ENCODE results near the gene MLF2. TPM values are rescaled to one million over a fixed set of nuclear protein-coding genes. Genes with fewer than 3 reads are reported as not detected.
A peak's percentile ranks its signal among the peaks of the same experiment; 100 is the strongest.

The MLF2 gene
- polyA plus RNA-seq, 1 donor from 2014 or later: 134 TPM

DNA sequence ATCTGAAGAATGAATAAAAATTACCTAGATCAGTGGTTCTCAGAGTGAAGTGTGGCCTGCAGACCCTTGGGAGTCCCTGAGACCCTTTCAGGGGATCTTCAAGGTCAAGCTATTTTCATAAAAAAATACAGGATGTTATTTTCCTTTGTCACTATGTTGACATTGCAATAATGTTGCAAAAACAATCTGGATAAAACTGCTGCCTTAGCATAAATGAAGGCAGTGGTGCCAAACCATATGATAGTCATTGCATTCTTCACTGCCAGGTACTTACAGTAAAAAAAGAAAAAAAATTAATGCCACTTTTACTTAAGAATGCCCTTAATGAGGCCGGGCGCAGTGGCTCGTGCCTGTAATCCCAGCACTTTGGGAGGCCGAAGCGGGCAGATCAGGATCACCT is 34.4 kb upstream of the MLF2 start:
- Histone ChIP-seq H4K20me1 (ENCODE audit: insufficient read depth) (no peaks in the 10 kb centered on the region), H3F3A (ENCODE audit: insufficient read depth, low read length, poor library complexity, severe bottlenecking) (no peaks in the 10 kb centered on the region), H3K9me3 (ENCODE audit: low read length) (no peaks in the 10 kb centered on the region), H3K4me2 (ENCODE audit: low read length) (no peak overlapping the region), H3K36me3 (ENCODE audit: insufficient read depth, low read length) (no peaks in the 10 kb centered on the region), H2AFZ (ENCODE audit: low read depth, low read length) (no peak overlapping the region), H3K79me2 (replicated peaks; ENCODE audit: insufficient read depth, low read length) (no peaks in the 10 kb centered on the region), H3K4me3 (ENCODE audit: low read length) (no peak overlapping the region), H3K9me2 (ENCODE audit: insufficient read depth, low read length) (no peaks in the 10 kb centered on the region), H3K9ac (ENCODE audit: low read length) (no peak overlapping the region), H3K27ac (ENCODE audit: low read length) (peak overlapping the region; percentile 30), H3K27me3 (ENCODE audit: insufficient read depth, low read depth, low read length) (no peaks in the 10 kb centered on the region)
- TF ChIP-seq EZH2 (IDR thresholded peaks at IDR 0.05; ENCODE audit: borderline replicate concordance, insufficient read depth, low read length, poor library complexity, severe bottlenecking): no peak
- TF ChIP-seq, protein P1, sequence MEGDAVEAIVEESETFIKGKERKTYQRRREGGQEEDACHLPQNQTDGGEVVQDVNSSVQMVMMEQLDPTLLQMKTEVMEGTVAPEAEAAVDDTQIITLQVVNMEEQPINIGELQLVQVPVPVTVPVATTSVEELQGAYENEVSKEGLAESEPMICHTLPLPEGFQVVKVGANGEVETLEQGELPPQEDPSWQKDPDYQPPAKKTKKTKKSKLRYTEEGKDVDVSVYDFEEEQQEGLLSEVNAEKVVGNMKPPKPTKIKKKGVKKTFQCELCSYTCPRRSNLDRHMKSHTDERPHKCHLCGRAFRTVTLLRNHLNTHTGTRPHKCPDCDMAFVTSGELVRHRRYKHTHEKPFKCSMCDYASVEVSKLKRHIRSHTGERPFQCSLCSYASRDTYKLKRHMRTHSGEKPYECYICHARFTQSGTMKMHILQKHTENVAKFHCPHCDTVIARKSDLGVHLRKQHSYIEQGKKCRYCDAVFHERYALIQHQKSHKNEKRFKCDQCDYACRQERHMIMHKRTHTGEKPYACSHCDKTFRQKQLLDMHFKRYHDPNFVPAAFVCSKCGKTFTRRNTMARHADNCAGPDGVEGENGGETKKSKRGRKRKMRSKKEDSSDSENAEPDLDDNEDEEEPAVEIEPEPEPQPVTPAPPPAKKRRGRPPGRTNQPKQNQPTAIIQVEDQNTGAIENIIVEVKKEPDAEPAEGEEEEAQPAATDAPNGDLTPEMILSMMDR (IDR thresholded peaks at IDR 0.05; ENCODE audit: poor library complexity, severe bottlenecking): no peak
- TF ChIP-seq MXI1 (conservative IDR thresholded peaks at IDR 0.05; ENCODE audit: poor library complexity, severe bottlenecking): no peak
- TF ChIP-seq, protein P2, sequence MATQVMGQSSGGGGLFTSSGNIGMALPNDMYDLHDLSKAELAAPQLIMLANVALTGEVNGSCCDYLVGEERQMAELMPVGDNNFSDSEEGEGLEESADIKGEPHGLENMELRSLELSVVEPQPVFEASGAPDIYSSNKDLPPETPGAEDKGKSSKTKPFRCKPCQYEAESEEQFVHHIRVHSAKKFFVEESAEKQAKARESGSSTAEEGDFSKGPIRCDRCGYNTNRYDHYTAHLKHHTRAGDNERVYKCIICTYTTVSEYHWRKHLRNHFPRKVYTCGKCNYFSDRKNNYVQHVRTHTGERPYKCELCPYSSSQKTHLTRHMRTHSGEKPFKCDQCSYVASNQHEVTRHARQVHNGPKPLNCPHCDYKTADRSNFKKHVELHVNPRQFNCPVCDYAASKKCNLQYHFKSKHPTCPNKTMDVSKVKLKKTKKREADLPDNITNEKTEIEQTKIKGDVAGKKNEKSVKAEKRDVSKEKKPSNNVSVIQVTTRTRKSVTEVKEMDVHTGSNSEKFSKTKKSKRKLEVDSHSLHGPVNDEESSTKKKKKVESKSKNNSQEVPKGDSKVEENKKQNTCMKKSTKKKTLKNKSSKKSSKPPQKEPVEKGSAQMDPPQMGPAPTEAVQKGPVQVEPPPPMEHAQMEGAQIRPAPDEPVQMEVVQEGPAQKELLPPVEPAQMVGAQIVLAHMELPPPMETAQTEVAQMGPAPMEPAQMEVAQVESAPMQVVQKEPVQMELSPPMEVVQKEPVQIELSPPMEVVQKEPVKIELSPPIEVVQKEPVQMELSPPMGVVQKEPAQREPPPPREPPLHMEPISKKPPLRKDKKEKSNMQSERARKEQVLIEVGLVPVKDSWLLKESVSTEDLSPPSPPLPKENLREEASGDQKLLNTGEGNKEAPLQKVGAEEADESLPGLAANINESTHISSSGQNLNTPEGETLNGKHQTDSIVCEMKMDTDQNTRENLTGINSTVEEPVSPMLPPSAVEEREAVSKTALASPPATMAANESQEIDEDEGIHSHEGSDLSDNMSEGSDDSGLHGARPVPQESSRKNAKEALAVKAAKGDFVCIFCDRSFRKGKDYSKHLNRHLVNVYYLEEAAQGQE (IDR thresholded peaks at IDR 0.05; ENCODE audit: borderline replicate concordance): no peak
- no peak for TF ChIP-seq RAD21 (conservative IDR thresholded peaks at IDR 0.05)
- TF ChIP-seq POLR2AphosphoS5 (IDR thresholded peaks at IDR 0.05): no peak
- no peak for TF ChIP-seq SMC3 (conservative IDR thresholded peaks at IDR 0.05; ENCODE audit: poor library complexity)
- TF ChIP-seq EP300 (conservative IDR thresholded peaks at IDR 0.05; ENCODE audit: poor library complexity, severe bottlenecking): no peak
- no peak for TF ChIP-seq TAF1 (IDR thresholded peaks at IDR 0.05; ENCODE audit: low read depth)

DNA sequence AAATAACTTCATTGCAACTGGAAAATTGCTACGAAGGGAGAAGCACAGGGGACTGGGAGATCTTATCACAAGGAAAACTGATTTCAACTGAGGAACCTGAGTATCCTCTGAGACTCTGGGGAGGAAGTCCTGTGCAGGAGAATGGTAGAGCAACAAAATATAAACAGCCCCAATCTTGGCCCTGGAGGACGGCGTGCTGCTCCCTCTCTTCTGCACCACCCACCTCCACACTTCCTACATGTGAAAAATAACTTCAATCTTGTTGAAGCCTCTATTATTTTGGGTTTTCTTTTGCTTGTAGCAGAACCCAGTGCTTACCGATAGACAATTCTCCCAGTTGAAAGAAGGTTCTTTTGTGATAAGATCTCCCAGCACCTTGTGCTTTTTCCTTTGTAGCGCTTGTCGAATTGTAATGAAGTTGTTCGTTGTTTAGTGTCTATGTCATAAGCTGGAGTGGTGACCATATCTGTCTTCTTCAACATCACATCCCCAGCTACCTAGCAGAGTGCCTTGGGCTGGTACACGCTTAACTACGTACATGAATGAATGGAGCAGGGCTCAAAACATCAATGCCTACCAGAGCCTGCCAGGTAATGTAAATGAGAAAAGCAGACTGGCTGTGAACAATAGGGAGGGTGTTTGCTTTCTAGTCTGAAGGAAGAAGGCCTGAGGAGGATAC is 33.6 kb upstream of the MLF2 start:
- Histone ChIP-seq H3K4me3 (ENCODE audit: low read length) (no peak overlapping the region), H3K9me2 (ENCODE audit: insufficient read depth, low read length) (no peaks in the 10 kb centered on the region), H3F3A (ENCODE audit: insufficient read depth, low read length, poor library complexity, severe bottlenecking) (no peaks in the 10 kb centered on the region), H3K4me2 (ENCODE audit: low read length) (no peak overlapping the region), H3K9ac (ENCODE audit: low read length) (no peak overlapping the region), H3K27me3 (ENCODE audit: insufficient read depth, low read depth, low read length) (no peaks in the 10 kb centered on the region), H4K20me1 (ENCODE audit: insufficient read depth) (no peaks in the 10 kb centered on the region), H3K27ac (ENCODE audit: low read length) (peak overlapping the region; percentile 30), H3K36me3 (ENCODE audit: insufficient read depth, low read length) (no peaks in the 10 kb centered on the region), H3K79me2 (replicated peaks; ENCODE audit: insufficient read depth, low read length) (no peaks in the 10 kb centered on the region), H2AFZ (ENCODE audit: low read depth, low read length) (peak overlapping the region; percentile 34), H3K9me3 (ENCODE audit: low read length) (no peaks in the 10 kb centered on the region)
- TF ChIP-seq, protein P1 (IDR thresholded peaks at IDR 0.05; ENCODE audit: poor library complexity, severe bottlenecking): no peak
- TF ChIP-seq POLR2AphosphoS5 (IDR thresholded peaks at IDR 0.05): peak; percentile 6
- TF ChIP-seq, protein P2 (IDR thresholded peaks at IDR 0.05; ENCODE audit: borderline replicate concordance): peak; percentile 40
